T-helper 22 cell (primary cell): Measurements from ENCODE around the gene TRUB1.

Experiments used
- DNase-seq: peaks from one replicate; pipeline ENCODE4 v3.0.0-alpha.2; 2020; ENCODE audit warnings: low read depth

TRUB1 gene

GRCh38 chr10:114982989-114983388 lies 45.0 kb downstream of the TRUB1 start:
- DNase-seq = no peak

- no peak for DNase-seq
Observed at GRCh38 chr10:114987995-114988394, 50.0 kb downstream of the TRUB1 start.

- DNase-seq = no peak
Observed at GRCh38 chr10:114990586-114990985, 52.6 kb downstream of the TRUB1 start.

- no peak for DNase-seq
Observed at GRCh38 chr10:114990991-114991390, 53.0 kb downstream of the TRUB1 start.

GRCh38 chr10:114992189-114992775 lies 54.3 kb downstream of the TRUB1 start:
- no peak for DNase-seq

- no peak for DNase-seq
Observed at GRCh38 chr10:114995468-114996247, 57.7 kb downstream of the TRUB1 start.

GRCh38 chr10:114996542-114996941 lies 58.5 kb downstream of the TRUB1 start:
- no peak for DNase-seq

- no peak for DNase-seq
Observed at GRCh38 chr10:114998993-114999392, 61.0 kb downstream of the TRUB1 start.

- DNase-seq = no peak
Observed at GRCh38 chr10:115001506-115002381, 63.7 kb downstream of the TRUB1 start.

- DNase-seq = no peak
Observed at GRCh38 chr10:115003396-115003795, 65.4 kb downstream of the TRUB1 start.

GRCh38 chr10:115004236-115004862 lies 66.4 kb downstream of the TRUB1 start:
- DNase-seq = no peak

GRCh38 chr10:115005771-115006170 lies 67.8 kb downstream of the TRUB1 start:
- no peak for DNase-seq

GRCh38 chr10:115018185-115018931 lies 80.4 kb downstream of the TRUB1 start:
- DNase-seq = no peak

GRCh38 chr10:115020449-115020848 lies 82.5 kb downstream of the TRUB1 start:
- DNase-seq = no peak

- no peak for DNase-seq
Observed at GRCh38 chr10:115022733-115023132, 84.7 kb downstream of the TRUB1 start.

GRCh38 chr10:115023715-115024114 lies 85.7 kb downstream of the TRUB1 start:
- no peak for DNase-seq

- DNase-seq = no peak
Observed at GRCh38 chr10:115024371-115024770, 86.4 kb downstream of the TRUB1 start.

GRCh38 chr10:115026056-115026745 lies 88.2 kb downstream of the TRUB1 start:
- no peak for DNase-seq

GRCh38 chr10:115026746-115027140 lies 88.7 kb downstream of the TRUB1 start:
- no peak for DNase-seq
